ENCODE results near the gene TMEM120A. TPM values are rescaled to one million over a fixed set of nuclear protein-coding genes. Genes with fewer than 3 reads are reported as not detected.
A peak's percentile ranks its signal among the peaks of the same experiment; 100 is the strongest.

TMEM120A gene
- total RNA-seq (2021) (18.7 and 18.9 TPM in 2 replicates), Bru-seq, nascent RNA (percentile 42 among the genes with signal in this experiment), BruChase-seq, experiment 1, labeled RNA remaining after a 2-hour chase (percentile 41 among the genes with signal in this experiment), BruChase-seq, experiment 2, labeled RNA remaining after a 6-hour chase (percentile 56 among the genes with signal in this experiment)
- long read RNA-seq, transcript TMEM120A-214 (12 exons, 1,456 nt) = major isoform, 23 of 48 reads
- long read RNA-seq, partial matches to known transcripts = 4 of 48 reads
- long read RNA-seq, other reads (novel, unspliced or antisense) = 16 of 48 reads

GRCh38 chr7:75994388-75995051 lies at the start of gene TMEM120A:
TSS of gene TMEM120A (minus strand) at chr7:75994595. CDS start at chr7:75994570, 25 bp downstream.
- CTCF ChIA-PET = no interaction called here
- Histone ChIP-seq H3K9me3 (ENCODE audit: low read depth, low read length, poor library complexity, severe bottlenecking) (no peaks in the 10 kb centered on the region), H3K27ac (ENCODE audit: low read depth, low read length, poor library complexity, severe bottlenecking) (peak within 1 kb of the TSS; percentile 77), H3K27me3 (replicated peaks; ENCODE audit: insufficient read depth, low read depth, low read length, poor library complexity) (no peaks in the 10 kb centered on the region), H3K36me3 (ENCODE audit: insufficient read depth, low read length, poor library complexity, severe bottlenecking) (no peaks in the 10 kb centered on the region), H3K4me1 (ENCODE audit: insufficient read depth, low read length, poor library complexity, severe bottlenecking) (no peaks in the 10 kb centered on the region), H3K4me3 (ENCODE audit: low read depth, low read length, poor library complexity, severe bottlenecking) (peak within 1 kb of the TSS; percentile 95)
- no TSS peak for BruUV-seq (replicated peaks)
- DNase-seq (ENCODE audit: low spot score) = peak; percentile 95
- POLR2A ChIA-PET (ENCODE audit: low non-redundant PET) = no interaction called here
- TF ChIP-seq CTCF (conservative IDR thresholded peaks at IDR 0.05; ENCODE audit: low read depth, low read length) (peak; percentile 41), EZH2 (IDR thresholded peaks at IDR 0.05; ENCODE audit: borderline replicate concordance, low read depth, low read length, poor library complexity, severe bottlenecking) (no peak)
- intact Hi-C loops (cut with micrococcal nuclease; ENCODE audit: unreplicated experiment) = loop anchor here (5.0 kb wide), 1 partner anchor 268 kb away; no protein-coding TSS in a partner anchor

GRCh38 chr7:76040126-76040525 lies 45.7 kb upstream of the TMEM120A start:
- Histone ChIP-seq H3K27me3 (replicated peaks; ENCODE audit: insufficient read depth, low read depth, low read length, poor library complexity) (no peaks in the 10 kb centered on the region), H3K27ac (ENCODE audit: low read depth, low read length, poor library complexity, severe bottlenecking) (no peak overlapping the region), H3K9me3 (ENCODE audit: low read depth, low read length, poor library complexity, severe bottlenecking) (no peaks in the 10 kb centered on the region), H3K36me3 (ENCODE audit: insufficient read depth, low read length, poor library complexity, severe bottlenecking) (no peaks in the 10 kb centered on the region), H3K4me1 (ENCODE audit: insufficient read depth, low read length, poor library complexity, severe bottlenecking) (no peaks in the 10 kb centered on the region), H3K4me3 (ENCODE audit: low read depth, low read length, poor library complexity, severe bottlenecking) (no peak overlapping the region)
- no peak for DNase-seq (ENCODE audit: low spot score)
- ChIA-PET POLR2A (ENCODE audit: low non-redundant PET) (no interaction called here), CTCF (no interaction called here)
- intact Hi-C loops (cut with micrococcal nuclease; ENCODE audit: unreplicated experiment) = no loop called here
- no TSS peak for BruUV-seq (replicated peaks)
- TF ChIP-seq CTCF (conservative IDR thresholded peaks at IDR 0.05; ENCODE audit: low read depth, low read length) (no peak), EZH2 (IDR thresholded peaks at IDR 0.05; ENCODE audit: borderline replicate concordance, low read depth, low read length, poor library complexity, severe bottlenecking) (no peak)

- TF ChIP-seq CTCF (conservative IDR thresholded peaks at IDR 0.05; ENCODE audit: low read depth, low read length) = no peak
- no peak for TF ChIP-seq EZH2 (IDR thresholded peaks at IDR 0.05; ENCODE audit: borderline replicate concordance, low read depth, low read length, poor library complexity, severe bottlenecking)
- no TSS peak for BruUV-seq (replicated peaks)
- CTCF ChIA-PET = no interaction called here
- Histone ChIP-seq H3K4me1 (ENCODE audit: insufficient read depth, low read length, poor library complexity, severe bottlenecking) (no peaks in the 10 kb centered on the region), H3K27ac (ENCODE audit: low read depth, low read length, poor library complexity, severe bottlenecking) (no peak overlapping the region), H3K36me3 (ENCODE audit: insufficient read depth, low read length, poor library complexity, severe bottlenecking) (no peaks in the 10 kb centered on the region), H3K27me3 (replicated peaks; ENCODE audit: insufficient read depth, low read depth, low read length, poor library complexity) (no peaks in the 10 kb centered on the region), H3K9me3 (ENCODE audit: low read depth, low read length, poor library complexity, severe bottlenecking) (no peaks in the 10 kb centered on the region), H3K4me3 (ENCODE audit: low read depth, low read length, poor library complexity, severe bottlenecking) (no peak overlapping the region)
- DNase-seq (ENCODE audit: low spot score) = no peak
- POLR2A ChIA-PET (ENCODE audit: low non-redundant PET) = no interaction called here
- intact Hi-C loops (cut with micrococcal nuclease; ENCODE audit: unreplicated experiment) = no loop called here
Measured at GRCh38 chr7:76037310-76037709, 42.9 kb upstream of the TMEM120A start.

Data from A673 (cell line).